Mucosa of rectum (tissue), 2 donors: ENCODE measurements around the gene CD82.

ENCODE experiments used
- H3K27ac ChIP-seq, 2 donors: one replicate each; pipeline ENCODE4 v1.7.0; 2013; ENCODE audit warnings: inconsistent platforms in 2 of 2, low read depth in 2 of 2, low read length in 2 of 2
- H3K27me3 ChIP-seq, 2 donors: one replicate each; pipeline ENCODE4 v1.7.0; 2013; ENCODE audit warnings: low read length in 2 of 2; ENCODE audit not compliant: control insufficient read depth in 2 of 2, insufficient read depth in 2 of 2
- H3K36me3 ChIP-seq, 2 donors: one replicate each; pipeline ENCODE4 v1.7.0; 2013; ENCODE audit warnings: low read length in 2 of 2; ENCODE audit not compliant: control insufficient read depth in 2 of 2, insufficient read depth in 2 of 2
- H3K4me1 ChIP-seq, 2 donors: one replicate each; pipeline ENCODE4 v1.7.0; 2013; ENCODE audit warnings: low read length in 2 of 2, mild to moderate bottlenecking in 1 of 2; ENCODE audit not compliant: control insufficient read depth in 2 of 2, insufficient read depth in 2 of 2
- H3K4me3 ChIP-seq, 2 donors: one replicate each; pipeline ENCODE4 v1.7.0; 2013; ENCODE audit warnings: low read length in 2 of 2
- H3K9ac ChIP-seq, 2 donors: one replicate each; pipeline ENCODE4 v1.7.0; 2013; ENCODE audit warnings: low read length in 2 of 2, low read depth in 1 of 2, mild to moderate bottlenecking in 1 of 2
- H3K9me3 ChIP-seq, 2 donors: one replicate each; pipeline ENCODE4 v1.7.0; 2013; ENCODE audit warnings: low read length in 2 of 2; ENCODE audit not compliant: control insufficient read depth in 2 of 2
- donor health status: healthy.
- donor health status: Normal muscosa, but diverticular disease.

The CD82 gene

GRCh38 chr11:44615041-44615755 lies 49.7 kb downstream of the CD82 start:
- Histone ChIP-seq H3K9me3 (no peaks in the 10 kb centered on the region), H3K9ac (no peak overlapping the region), H3K27ac (no peak overlapping the region), H3K36me3 (peaks cover 4 to 8% of the 10 kb centered on the region in 2 donors), H3K4me3 (no peak overlapping the region), H3K4me1 (no peaks in the 10 kb centered on the region), H3K27me3 (no peaks in the 10 kb centered on the region)

- no peak overlapping the region for H3K27ac ChIP-seq
- H3K4me1 ChIP-seq, result peaks cover 0 to under 1% of the 10 kb centered on the region in 2 donors
These were observed 50.7 kb downstream of the CD82 start for GRCh38 chr11:44615913-44616791.

GRCh38 chr11:44617671-44618461 lies 52.4 kb downstream of the CD82 start:
- Histone ChIP-seq H3K9ac (no peak overlapping the region), H3K36me3 (peaks cover 4 to 8% of the 10 kb centered on the region in 2 donors), H3K27me3 (no peaks in the 10 kb centered on the region), H3K9me3 (no peaks in the 10 kb centered on the region), H3K4me3 (no peak overlapping the region), H3K4me1 (peaks cover 0 to 4% of the 10 kb centered on the region in 2 donors), H3K27ac (no peak overlapping the region)

More at GRCh38 chr11:44615913-44616791, 50.7 kb downstream of the CD82 start:
- Histone ChIP-seq H3K9ac (no peak overlapping the region), H3K9me3 (no peaks in the 10 kb centered on the region), H3K4me3 (no peak overlapping the region), H3K27me3 (no peaks in the 10 kb centered on the region), H3K36me3 (peaks cover 4 to 8% of the 10 kb centered on the region in 2 donors)

- H3K27ac ChIP-seq, result no peak overlapping the region
- H3K4me1 ChIP-seq, result peaks cover 0 to 4% of the 10 kb centered on the region in 2 donors
- no peak overlapping the region for H3K9ac ChIP-seq
- H3K4me3 ChIP-seq, result no peak overlapping the region
- no peaks in the 10 kb centered on the region for H3K27me3 ChIP-seq
- H3K9me3 ChIP-seq, result no peaks in the 10 kb centered on the region
- H3K36me3 ChIP-seq, result peaks cover 4 to 8% of the 10 kb centered on the region in 2 donors
These were observed 53.3 kb downstream of the CD82 start for GRCh38 chr11:44618561-44619425.

GRCh38 chr11:44620328-44620725 lies 54.9 kb downstream of the CD82 start:
- Histone ChIP-seq H3K4me3 (no peak overlapping the region), H3K9me3 (no peaks in the 10 kb centered on the region), H3K9ac (no peak overlapping the region), H3K27ac (no peak overlapping the region), H3K27me3 (no peaks in the 10 kb centered on the region), H3K4me1 (peaks cover 0 to 4% of the 10 kb centered on the region in 2 donors), H3K36me3 (peaks cover 4 to 8% of the 10 kb centered on the region in 2 donors)

- H3K4me1 ChIP-seq, result peaks cover 0 to 4% of the 10 kb centered on the region in 2 donors
- H3K4me3 ChIP-seq, result peak overlapping the region; percentile 23 to 42
- no peak overlapping the region for H3K27ac ChIP-seq
- no peak overlapping the region for H3K9ac ChIP-seq
- no peaks in the 10 kb centered on the region for H3K9me3 ChIP-seq
- H3K36me3 ChIP-seq, result peaks cover 4% of the 10 kb centered on the region in 2 donors
- no peaks in the 10 kb centered on the region for H3K27me3 ChIP-seq
These were observed 55.7 kb downstream of the CD82 start for GRCh38 chr11:44621140-44621681.

GRCh38 chr11:44621784-44622183 lies 56.3 kb downstream of the CD82 start:
- Histone ChIP-seq H3K9ac (no peak overlapping the region), H3K36me3 (peaks cover 4% of the 10 kb centered on the region in 2 donors), H3K27me3 (no peaks in the 10 kb centered on the region), H3K4me1 (peaks cover 0 to 4% of the 10 kb centered on the region in 2 donors), H3K27ac (no peak overlapping the region), H3K4me3 (no peak overlapping the region), H3K9me3 (no peaks in the 10 kb centered on the region)

GRCh38 chr11:44622190-44622650 lies 56.8 kb downstream of the CD82 start:
- Histone ChIP-seq H3K36me3 (peaks cover 4% of the 10 kb centered on the region in 2 donors), H3K27ac (no peak overlapping the region), H3K4me3 (no peak overlapping the region), H3K9me3 (no peaks in the 10 kb centered on the region), H3K4me1 (peaks cover 0 to 4% of the 10 kb centered on the region in 2 donors), H3K27me3 (no peaks in the 10 kb centered on the region), H3K9ac (no peak overlapping the region)

- Histone ChIP-seq H3K4me1 (peaks cover 0 to 4% of the 10 kb centered on the region in 2 donors), H3K9me3 (no peaks in the 10 kb centered on the region)
These were observed 57.3 kb downstream of the CD82 start for GRCh38 chr11:44622721-44623258.

More at GRCh38 chr11:44622721-44623258, 57.3 kb downstream of the CD82 start:
- Histone ChIP-seq H3K27ac (no peak overlapping the region), H3K4me3 (no peak overlapping the region), H3K9ac (no peak overlapping the region), H3K36me3 (peaks cover 4% of the 10 kb centered on the region in 2 donors), H3K27me3 (no peaks in the 10 kb centered on the region)
